Fibroblast of skin of scalp (primary cell): ENCODE results near the gene FABP3.

Experiments
- DNase-seq: peaks from one replicate; pipeline ENCODE4 v3.0.0-alpha.2; 2013

Gene FABP3

GRCh38 chr1:31371121-31371959 is 1.5 kb downstream of the FABP3 start:
- DNase-seq, result no peak

GRCh38 chr1:31370565-31370964 is 2.3 kb downstream of the FABP3 start:
- DNase-seq, result no peak

- no peak for DNase-seq
Measured at GRCh38 chr1:31370021-31370420, 2.9 kb downstream of the FABP3 start.

- DNase-seq, result no peak
Measured at GRCh38 chr1:31368611-31369107, 4.2 kb downstream of the FABP3 start.

DNA sequence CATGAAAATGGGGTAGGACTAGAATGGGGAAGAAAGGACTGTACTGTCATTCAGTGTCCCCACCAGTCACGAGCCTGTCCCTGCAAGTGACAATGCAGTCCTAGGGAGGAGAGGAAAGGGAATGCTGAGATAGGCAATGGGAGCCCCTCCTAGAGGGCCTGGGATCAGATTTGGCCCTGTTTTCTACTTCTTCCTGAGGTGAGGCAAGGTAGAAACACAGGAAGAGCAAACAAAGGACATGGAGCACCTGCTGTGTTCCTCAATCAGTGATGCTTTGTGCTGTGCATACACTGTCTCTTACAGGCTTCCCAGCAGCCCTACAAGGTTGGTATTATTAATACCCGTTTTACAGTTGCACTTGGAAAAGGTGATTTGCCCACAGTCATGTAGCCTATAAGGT is 6.1 kb downstream of the FABP3 start:
- no peak for DNase-seq

DNA sequence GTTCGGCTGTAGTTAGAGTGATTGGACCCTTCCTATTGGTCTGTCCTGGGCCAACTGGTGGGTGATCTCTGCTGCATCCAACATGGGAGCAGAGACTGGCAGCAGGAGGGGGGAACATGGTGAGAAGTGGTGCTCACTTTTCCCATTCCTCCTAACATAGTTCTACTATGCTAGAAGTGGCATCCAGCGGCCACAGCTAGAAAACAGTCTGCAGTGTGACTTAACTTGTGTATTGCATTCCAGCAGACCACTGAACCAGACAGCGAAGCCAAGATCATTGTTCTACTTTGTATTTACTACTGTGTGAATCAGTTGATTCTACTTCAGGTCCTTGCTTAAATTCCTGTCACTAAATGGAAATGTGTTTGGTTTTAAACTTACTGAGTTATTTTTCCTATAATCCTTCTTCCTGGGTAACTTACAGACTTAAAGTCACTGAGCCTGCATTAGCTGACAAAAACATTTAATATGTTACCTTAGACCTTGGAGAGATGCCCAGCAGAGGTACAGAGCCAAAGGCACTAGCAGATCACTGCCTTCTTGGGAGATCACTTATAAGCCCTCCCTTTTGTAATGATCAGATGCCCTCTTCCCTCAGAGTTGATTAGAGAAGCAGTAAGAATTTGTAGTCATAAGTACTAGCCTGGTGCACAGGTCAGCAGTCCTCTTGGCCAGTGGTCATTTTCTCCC is 8.2 kb downstream of the FABP3 start:
- DNase-seq, result no peak

- no peak for DNase-seq
Measured at GRCh38 chr1:31362032-31362431, 10.8 kb downstream of the FABP3 start.

- DNase-seq, result no peak
Measured at GRCh38 chr1:31361607-31362006, 11.3 kb downstream of the FABP3 start.

DNA sequence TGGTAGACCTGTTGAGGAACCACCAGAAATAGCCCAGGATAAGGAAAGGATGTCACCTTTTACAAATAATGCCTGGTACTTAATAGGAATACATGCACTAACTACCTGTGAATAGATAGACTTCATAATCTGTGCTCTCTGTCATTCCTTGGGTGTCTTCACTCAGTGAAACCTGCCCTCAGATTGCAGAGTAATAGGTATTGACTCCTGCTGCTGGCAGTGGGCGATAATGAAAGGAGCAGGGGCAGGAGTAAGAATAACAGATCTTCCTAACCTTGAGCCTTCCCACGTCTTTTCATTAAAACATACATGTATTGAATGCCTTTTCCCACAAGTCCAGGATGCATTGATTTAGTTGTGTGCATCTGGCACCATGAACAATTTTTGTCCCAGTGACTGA is 16.4 kb downstream of the FABP3 start:
- DNase-seq, result no peak

- DNase-seq, result no peak
Measured at GRCh38 chr1:31354283-31354682, 18.6 kb downstream of the FABP3 start.

GRCh38 chr1:31348449-31348848 is 24.4 kb downstream of the FABP3 start:
- DNase-seq, result no peak

DNA sequence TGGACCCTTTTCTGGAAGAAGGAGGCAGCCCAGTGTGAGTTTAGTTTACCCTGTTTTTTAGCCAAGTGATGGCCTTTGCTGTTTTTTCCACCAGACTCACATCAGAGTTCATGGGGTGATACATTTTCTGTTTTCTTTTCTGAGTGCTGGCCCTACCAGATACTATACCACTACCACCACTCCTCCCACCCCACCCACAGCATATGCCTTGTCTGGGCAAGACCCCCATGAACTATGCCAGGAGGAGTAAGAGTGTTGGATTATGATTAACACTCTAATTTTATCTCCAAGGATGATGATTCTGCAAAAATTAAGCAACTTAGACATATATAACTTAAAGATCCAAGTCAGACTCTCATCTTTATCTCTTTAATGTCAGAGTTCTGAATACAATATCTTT is 26.1 kb downstream of the FABP3 start:
- DNase-seq, result no peak

- no peak for DNase-seq
Measured at GRCh38 chr1:31345635-31346034, 27.2 kb downstream of the FABP3 start.

GRCh38 chr1:31344503-31344902 is 28.4 kb downstream of the FABP3 start:
- DNase-seq, result no peak

DNA sequence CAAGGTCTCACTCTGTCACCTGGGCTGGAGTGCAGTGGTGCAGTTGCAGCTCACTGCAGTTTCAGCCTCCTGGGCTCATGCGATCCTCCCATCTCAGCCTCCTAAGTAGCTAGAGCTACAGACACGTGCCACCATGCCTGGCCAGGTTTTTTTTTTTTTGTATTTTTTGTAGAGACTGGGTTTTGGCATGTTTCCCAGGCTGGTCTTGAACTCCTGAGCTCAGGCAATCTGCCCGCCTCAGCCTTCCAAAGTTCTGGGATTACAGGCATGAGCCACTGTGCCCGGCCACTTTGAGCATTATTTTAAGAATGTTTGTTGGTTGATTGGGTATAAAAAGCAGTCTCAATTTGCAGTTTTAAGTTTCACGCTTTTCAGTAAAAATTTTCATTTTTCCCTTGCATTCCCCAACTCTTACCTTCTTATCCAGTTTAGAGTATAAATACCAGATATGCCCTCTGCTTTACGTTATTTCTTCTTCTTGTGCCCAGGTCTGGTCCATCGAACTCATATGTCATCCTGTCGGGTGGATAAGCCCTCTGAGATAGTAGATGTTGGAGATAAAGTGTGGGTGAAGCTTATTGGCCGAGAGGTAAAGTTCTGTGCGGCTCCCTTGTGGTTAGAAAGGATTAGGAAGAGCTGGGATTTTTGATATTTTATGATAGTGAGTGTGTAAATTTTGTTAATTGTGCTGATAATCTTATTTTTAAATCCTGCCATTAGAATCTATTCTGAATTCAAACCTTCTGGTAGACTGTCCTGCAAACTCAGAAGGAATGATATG is 36.0 kb downstream of the FABP3 start:
- no peak for DNase-seq

GRCh38 chr1:31335007-31335406 is 37.9 kb downstream of the FABP3 start:
- peak; percentile 44 for DNase-seq

DNA sequence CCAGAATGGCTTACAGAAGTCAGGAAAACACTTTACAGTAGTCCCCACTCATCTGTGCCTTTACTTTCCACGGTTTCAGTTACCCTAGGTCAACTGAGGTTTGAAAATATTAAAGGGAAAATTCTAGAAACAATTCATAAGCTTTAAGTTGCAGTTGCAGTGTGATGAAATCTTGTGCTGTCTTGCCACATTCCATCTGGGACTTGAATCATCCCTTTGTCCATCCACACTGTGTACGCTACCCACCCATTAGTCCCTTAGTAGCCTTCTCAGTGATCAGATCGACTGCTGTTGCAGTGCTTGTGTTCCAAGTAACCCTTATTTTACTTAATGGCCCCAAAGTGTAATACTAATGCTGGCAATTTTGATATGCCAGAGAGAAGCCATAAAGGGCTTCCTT is 45.5 kb downstream of the FABP3 start:
- DNase-seq, result peak; percentile 54

- DNase-seq, result no peak
Measured at GRCh38 chr1:31326461-31326860, 46.4 kb downstream of the FABP3 start.

DNA sequence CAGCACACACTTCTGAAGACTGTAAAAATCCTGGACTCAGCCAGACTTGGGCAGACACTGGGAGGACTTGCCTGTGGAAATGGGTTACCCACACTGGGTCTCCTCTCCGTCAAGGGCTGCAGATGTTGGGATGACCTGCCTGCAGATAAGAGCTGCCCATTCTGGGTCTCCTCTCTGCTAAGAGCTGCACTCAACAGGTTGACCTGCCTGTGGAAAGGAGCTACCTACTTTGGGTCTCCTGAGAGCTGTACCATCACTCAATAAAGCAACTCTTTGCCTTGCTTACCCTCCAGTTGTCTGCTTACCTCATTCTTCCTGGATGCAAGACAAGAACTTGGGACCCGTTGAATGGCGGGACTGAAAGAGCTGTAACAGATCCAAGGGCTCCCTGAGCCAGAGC is 47.9 kb downstream of the FABP3 start:
- DNase-seq, result no peak

- DNase-seq, result no peak
Measured at GRCh38 chr1:31324093-31324492, 48.8 kb downstream of the FABP3 start.

DNA sequence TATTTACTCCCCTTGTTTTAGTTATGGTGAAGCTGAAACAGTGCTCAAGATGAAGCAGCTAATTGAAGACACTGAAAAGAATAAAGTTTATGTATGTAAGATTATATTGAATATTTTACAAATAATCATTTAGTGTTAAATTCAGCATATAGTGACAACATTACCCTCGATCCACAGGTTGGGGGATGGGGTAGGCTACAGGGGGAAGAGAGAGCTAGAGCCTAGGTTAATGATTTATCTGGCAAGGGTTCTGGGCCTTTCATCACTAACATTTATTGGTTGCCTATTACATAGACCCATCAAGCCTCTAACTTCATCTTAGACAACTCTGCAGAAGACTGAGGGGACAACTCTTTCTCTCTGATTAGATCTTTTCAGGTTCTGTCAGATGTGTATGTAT is 54.7 kb downstream of the FABP3 start:
- no peak for DNase-seq

DNA sequence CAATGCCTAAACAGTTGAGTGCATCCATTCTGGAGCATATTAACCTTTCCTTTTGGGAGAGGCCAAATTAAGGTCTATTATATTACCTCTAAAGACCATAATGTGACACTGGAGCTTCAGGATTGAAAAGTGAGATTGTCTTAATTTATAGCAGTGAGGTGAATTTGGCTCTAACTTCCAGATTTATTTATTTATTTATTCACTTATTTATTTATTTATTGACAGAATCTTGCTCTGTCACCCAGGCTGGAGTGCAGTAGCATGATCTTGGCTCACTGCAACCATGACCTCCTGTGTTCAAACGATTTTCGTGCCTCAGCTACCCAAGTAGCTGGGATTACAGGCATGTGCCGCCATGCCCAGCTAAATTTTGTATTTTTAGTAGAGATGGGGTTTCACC is 57.0 kb downstream of the FABP3 start:
- no peak for DNase-seq
